ENCODE data around the gene ELF1.

DNA sequence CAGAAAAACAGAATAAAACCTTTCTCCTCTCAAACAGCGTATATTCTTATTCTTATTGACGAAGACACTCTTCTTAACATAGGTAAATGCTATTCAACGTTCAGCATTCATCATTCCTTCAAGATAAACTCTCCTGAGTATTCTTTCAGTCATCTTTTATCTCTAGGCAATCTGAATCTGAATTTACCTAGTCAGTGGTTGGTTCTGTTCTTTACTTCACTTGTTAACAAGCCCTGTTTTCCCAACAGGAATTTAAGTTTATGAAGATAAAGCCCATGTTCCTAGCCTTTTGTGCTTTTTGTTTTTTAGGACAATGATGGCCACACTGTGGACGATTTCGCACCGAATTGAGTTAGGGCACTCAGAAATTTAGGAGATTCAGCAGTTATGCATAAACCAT is 3.2 kb downstream of the ELF1 start:
- TF ChIP-seq, protein P1, sequence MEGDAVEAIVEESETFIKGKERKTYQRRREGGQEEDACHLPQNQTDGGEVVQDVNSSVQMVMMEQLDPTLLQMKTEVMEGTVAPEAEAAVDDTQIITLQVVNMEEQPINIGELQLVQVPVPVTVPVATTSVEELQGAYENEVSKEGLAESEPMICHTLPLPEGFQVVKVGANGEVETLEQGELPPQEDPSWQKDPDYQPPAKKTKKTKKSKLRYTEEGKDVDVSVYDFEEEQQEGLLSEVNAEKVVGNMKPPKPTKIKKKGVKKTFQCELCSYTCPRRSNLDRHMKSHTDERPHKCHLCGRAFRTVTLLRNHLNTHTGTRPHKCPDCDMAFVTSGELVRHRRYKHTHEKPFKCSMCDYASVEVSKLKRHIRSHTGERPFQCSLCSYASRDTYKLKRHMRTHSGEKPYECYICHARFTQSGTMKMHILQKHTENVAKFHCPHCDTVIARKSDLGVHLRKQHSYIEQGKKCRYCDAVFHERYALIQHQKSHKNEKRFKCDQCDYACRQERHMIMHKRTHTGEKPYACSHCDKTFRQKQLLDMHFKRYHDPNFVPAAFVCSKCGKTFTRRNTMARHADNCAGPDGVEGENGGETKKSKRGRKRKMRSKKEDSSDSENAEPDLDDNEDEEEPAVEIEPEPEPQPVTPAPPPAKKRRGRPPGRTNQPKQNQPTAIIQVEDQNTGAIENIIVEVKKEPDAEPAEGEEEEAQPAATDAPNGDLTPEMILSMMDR (IDR thresholded peaks at IDR 0.05): no peak
- TF ChIP-seq POLR2AphosphoS5 (IDR thresholded peaks at IDR 0.05; ENCODE audit: low read depth, low read length) (no peak), REST (IDR thresholded peaks at IDR 0.05; ENCODE audit: insufficient read depth in 1 of 2, low read depth in 2 of 2, low read length in 1 of 2) (no peak), TCF7L2 (IDR thresholded peaks at IDR 0.05; ENCODE audit: low read depth, low read length) (no peak)

Measured in Panc1 (cell line).